ENCODE data around the gene CCNJL.

The CCNJL gene

DNA sequence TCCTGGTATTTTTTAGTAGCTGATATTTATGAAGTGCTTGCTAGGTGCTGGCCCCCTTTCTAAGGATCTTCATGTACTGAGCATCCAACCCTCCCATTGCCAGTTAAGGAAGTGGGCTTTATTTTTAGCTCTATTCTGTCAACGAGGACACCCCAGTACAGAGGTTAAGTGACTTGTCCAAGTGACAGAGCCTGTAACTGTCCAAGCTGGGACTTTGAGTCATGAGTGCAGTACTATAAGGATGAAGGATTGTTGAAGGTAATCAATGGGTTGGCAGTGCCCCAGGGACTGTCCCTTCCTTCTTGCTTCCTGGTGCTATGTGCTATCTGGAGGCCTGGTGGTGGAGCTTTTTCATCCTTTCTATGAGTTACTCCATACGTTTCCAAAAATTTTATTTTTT is 101.0 kb downstream of the CCNJL start:
- no peak for DNase-seq

DNA sequence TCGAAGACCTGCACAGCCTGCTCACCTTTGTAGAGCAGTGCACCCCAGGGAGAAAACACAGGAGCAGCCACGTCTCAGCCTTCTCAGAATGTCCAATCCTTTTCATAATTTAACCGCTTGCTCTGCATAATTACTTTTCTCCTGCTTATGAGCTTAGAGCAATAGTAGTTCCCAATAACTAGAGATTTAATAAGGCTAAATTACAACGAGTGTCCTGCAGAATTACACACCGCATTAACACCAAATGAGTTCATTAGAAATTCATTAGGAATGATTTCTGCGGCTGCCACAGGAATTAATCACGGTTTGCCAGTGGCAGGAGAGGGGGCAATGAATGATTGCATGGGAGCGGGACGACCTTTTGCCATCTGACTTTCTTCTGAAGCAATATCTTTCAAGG is 101.8 kb downstream of the CCNJL start:
- no peak for DNase-seq

DNA sequence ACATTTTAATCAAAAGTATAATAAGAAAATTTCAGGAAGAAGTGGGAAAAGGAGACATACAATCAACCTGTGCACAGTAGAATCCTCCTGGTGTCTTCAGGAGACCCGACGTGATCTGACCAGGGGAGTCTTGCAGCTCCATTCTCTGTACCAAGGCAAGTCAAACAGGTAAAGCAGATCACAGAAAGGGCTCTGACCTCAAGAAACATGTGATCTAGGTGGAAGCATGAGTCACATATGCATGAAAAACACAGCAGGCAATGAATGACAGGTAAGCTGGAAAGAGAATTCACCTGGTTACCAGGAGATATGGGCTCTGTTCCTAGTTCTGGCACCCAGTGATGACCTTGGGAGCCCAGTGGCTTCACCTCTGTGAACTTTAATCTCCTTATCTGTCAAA is 102.4 kb downstream of the CCNJL start:
- no peak for DNase-seq

DNA sequence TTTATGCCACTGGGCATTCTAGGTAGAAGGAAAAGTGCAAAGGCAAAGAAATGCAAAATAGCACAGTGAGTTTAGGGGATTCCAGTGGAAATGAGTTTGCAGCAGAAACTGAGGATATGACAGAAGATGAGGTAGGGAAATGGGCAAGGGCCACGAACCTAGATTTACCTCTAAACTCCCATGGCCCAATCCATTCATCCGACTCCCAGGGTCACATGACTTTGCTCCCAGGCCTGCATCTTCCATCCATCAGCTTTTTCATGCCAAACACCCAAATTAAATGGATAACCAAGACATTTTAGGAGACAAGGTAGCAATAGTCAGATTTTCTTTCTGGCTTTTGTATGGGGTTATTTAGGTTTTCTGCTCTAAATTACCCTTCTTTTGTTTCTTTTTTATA is 105.3 kb downstream of the CCNJL start:
- no peak for DNase-seq

Measured in CD4-positive, alpha-beta T cell treated with Interferon alpha-2 for 1 hour (primary cell).